Prostate gland (tissue), 2 donors: ENCODE results near the gene LMNA. TPM values are rescaled to one million over a fixed set of nuclear protein-coding genes. Genes with fewer than 3 reads are reported as not detected.
A peak's percentile ranks its signal among the peaks of the same experiment; 100 is the strongest.
"Not testable (repeated sequence)": the region's sequence is repeated elsewhere in the genome, so short reads cannot be mapped to it uniquely, and the experiment has no call there.

Experiments used
- DNase-seq: peaks from one replicate; pipeline ENCODE4 v3.0.0-alpha.2; 2019; ENCODE audit warnings: low spot score
- H3K27ac ChIP-seq, 2 donors: fragments of 200-600 bp; sonication (generic); 2 replicates each; pipeline ENCODE4 v1.5.1; 2017 to 2019
- H3K27me3 ChIP-seq: fragments of 200-600 bp; sonication (generic); replicated peaks from 2 replicates; pipeline ENCODE4 v1.5.1; 2019; ENCODE audit not compliant: insufficient read depth
- H3K36me3 ChIP-seq, 2 donors: fragments of 200-600 bp; sonication (generic); 1 replicate in 1 of 2; 2 replicates in 1 of 2; pipeline versions ENCODE4 v1.5.1 to v1.8.1; 2017 to 2019
- H3K4me1 ChIP-seq: fragments of 200-600 bp; sonication (generic); replicated peaks from 2 replicates; pipeline ENCODE4 v1.5.1; 2019
- H3K4me3 ChIP-seq, 2 donors: fragments of 200-600 bp; sonication (generic); 2 replicates each; pipeline ENCODE4 v1.5.1; 2017 to 2019
- H3K9me3 ChIP-seq: fragments of 200-600 bp; sonication (generic); 2 replicates; pipeline ENCODE4 v1.5.1; 2017
- CTCF ChIP-seq, 4 experiments: fragments of 200-600 bp in 2 of 4; fragments of 450-650 bp in 2 of 4; sonication (generic) in 2 of 4; IDR thresholded peaks; 1 replicate in 3 of 4; 2 replicates in 1 of 4; pipeline ENCODE4 v1.5.1; 2016 to 2019; ENCODE audit warnings: antibody characterized with exemption in 4 of 4, mild to moderate bottlenecking in 2 of 4, moderate library complexity in 2 of 4
- POLR2A ChIP-seq: fragments of 450-650 bp; IDR thresholded peaks from one replicate; pipeline ENCODE4 v1.6.1; 2016; ENCODE audit warnings: antibody characterized with exemption, mild to moderate bottlenecking
- POLR2AphosphoS5 ChIP-seq: sonication (generic); formaldehyde crosslinking; IDR thresholded peaks from one replicate; pipeline ENCODE4 v1.6.1; 2017; ENCODE audit warnings: antibody characterized with exemption
- WGBS: methylation state at CpG from one replicate; pipeline ENCODE4 v1.1.5; 2018; 5-methylcytosine and 5-hydroxymethylcytosine counted together
- intact Hi-C: fragments of 100-400 bp; cut with DNase I; formaldehyde crosslinking; loops from one replicate; pipeline ENCODE4 v1.14.2; 2022
- total RNA-seq, 2 donors: library from RNA; depleted of rRNA; stranded (reverse); fragments of >200 nt; gene quantifications; one replicate each; pipeline ENCODE4 v1.1.0, GENCODE V29; 2016

Gene LMNA
- total RNA-seq, 2 donors from 2014 or later, result 227 to 265 TPM

GRCh38 chr1:156117414-156118176, 3.1 kb downstream of the LMNA start:
- Histone ChIP-seq H3K36me3 (no peaks in the 10 kb centered on the region), H3K4me3 (peak overlapping the region; percentile 1 to 18), H3K9me3 (no peaks in the 10 kb centered on the region), H3K4me1 (peaks cover 51% of the 10 kb centered on the region), H3K27ac (peak overlapping the region; percentile 79 to 92), H3K27me3 (no peaks in the 10 kb centered on the region)
- no peak for TF ChIP-seq POLR2AphosphoS5
- TF ChIP-seq CTCF (IDR thresholded peaks at IDR 0.05), result no peak
- no peak for TF ChIP-seq POLR2A
- intact Hi-C loops, result no loop called here
- 42% methylated on average over 13 of the region's 13 CpGs for WGBS
- DNase-seq, result no peak

- intact Hi-C loops, result no loop called here
- H3K4me1 ChIP-seq, result peaks cover 56% of the 10 kb centered on the region
- H3K9me3 ChIP-seq, result no peaks in the 10 kb centered on the region
- peak overlapping the region; percentile 1 to 18 for H3K4me3 ChIP-seq
- DNase-seq, result peak; percentile 86
- H3K27ac ChIP-seq, result peak overlapping the region; percentile 79 to 92
- H3K36me3 ChIP-seq, result no peaks in the 10 kb centered on the region
- no peak for TF ChIP-seq CTCF (IDR thresholded peaks at IDR 0.05)
- TF ChIP-seq POLR2A, result peak; percentile 65
- peak; percentile 92 for TF ChIP-seq POLR2AphosphoS5
- no peaks in the 10 kb centered on the region for H3K27me3 ChIP-seq
- 21% methylated on average over 8 of the region's 8 CpGs for WGBS
Measured at GRCh38 chr1:156118177-156118868, 3.8 kb downstream of the LMNA start.

GRCh38 chr1:156119503-156120209, 5.1 kb downstream of the LMNA start:
- Histone ChIP-seq H3K27me3 (no peaks in the 10 kb centered on the region), H3K4me3 (no peak overlapping the region), H3K36me3 (no peaks in the 10 kb centered on the region), H3K9me3 (no peaks in the 10 kb centered on the region), H3K27ac (peak overlapping the region; percentile 79 to 92), H3K4me1 (peaks cover 67% of the 10 kb centered on the region)
- no peak for DNase-seq
- intact Hi-C loops, result no loop called here
- TF ChIP-seq CTCF (IDR thresholded peaks at IDR 0.05), result no peak
- TF ChIP-seq POLR2A, result no peak
- TF ChIP-seq POLR2AphosphoS5, result no peak
- WGBS, result 50% methylated on average over 3 of the region's 3 CpGs

GRCh38 chr1:156120318-156120717, 5.8 kb downstream of the LMNA start:
- intact Hi-C loops, result no loop called here
- Histone ChIP-seq H3K36me3 (no peaks in the 10 kb centered on the region), H3K4me3 (no peak overlapping the region), H3K27ac (peak overlapping the region; percentile 79 to 92), H3K27me3 (no peaks in the 10 kb centered on the region), H3K4me1 (peaks cover 74% of the 10 kb centered on the region), H3K9me3 (no peaks in the 10 kb centered on the region)
- 73% methylated on average over 3 of the region's 3 CpGs for WGBS
- DNase-seq, result no peak
- TF ChIP-seq CTCF (IDR thresholded peaks at IDR 0.05) (no peak), POLR2AphosphoS5 (no peak), POLR2A (no peak)

- H3K9me3 ChIP-seq, H3K36me3 ChIP-seq, H3K27me3 ChIP-seq, intact Hi-C loops, H3K4me3 ChIP-seq, DNase-seq: not testable (repeated sequence)
- Histone ChIP-seq H3K4me1 (peaks cover 81% of the 10 kb centered on the region), H3K27ac (peak overlapping the region; percentile 93 to 94)
- 41% methylated on average over 4 of the region's 4 CpGs for WGBS
Measured at GRCh38 chr1:156121005-156121404, 6.5 kb downstream of the LMNA start.
